ENCODE data around the gene GPR183. TPM values are rescaled to one million over a fixed set of nuclear protein-coding genes. Genes with fewer than 3 reads are reported as not detected.

GPR183 gene
- total RNA-seq, 4 donors from 2014 or later, result 2.3 to 13.7 (median 9.1) TPM

DNA sequence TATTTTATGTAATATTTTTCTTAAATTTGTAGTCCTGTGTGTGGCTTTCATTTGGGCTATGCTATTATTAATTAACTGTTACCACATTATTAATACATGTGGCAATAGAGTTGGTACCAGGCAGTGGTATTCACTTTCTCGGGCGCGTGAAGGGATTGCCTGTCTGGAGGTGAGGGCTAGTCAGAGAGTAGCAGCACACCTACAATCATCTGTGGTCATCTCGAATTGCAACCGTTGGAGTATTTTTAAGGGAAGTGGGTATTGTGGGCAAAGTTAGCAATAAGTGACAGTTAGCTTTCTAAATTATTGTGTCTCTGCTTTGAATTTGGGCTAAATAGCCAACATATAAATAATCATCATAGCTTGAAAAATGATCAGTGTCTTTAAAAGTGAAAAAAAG is 29.0 kb downstream of the GPR183 start:
- DNase-seq (ENCODE audit: low spot score in 2 of 2), result no peak
- whole genome bisulfite sequencing, 2 donors, result 82 to 84% methylated on average over 5 of the region's 5 CpGs
- intact Hi-C loops (cut with DNase I; ENCODE audit: low total_unique reads), result loop anchor here (5.0 kb wide), 1 partner anchor 154 kb away; no protein-coding TSS in a partner anchor
- no peak overlapping the region for H3K4me3 ChIP-seq (ENCODE audit: low read depth, poor library complexity, severe bottlenecking)
- no peak for TF ChIP-seq POLR2A (IDR thresholded peaks at IDR 0.05)
- TF ChIP-seq, protein P1, sequence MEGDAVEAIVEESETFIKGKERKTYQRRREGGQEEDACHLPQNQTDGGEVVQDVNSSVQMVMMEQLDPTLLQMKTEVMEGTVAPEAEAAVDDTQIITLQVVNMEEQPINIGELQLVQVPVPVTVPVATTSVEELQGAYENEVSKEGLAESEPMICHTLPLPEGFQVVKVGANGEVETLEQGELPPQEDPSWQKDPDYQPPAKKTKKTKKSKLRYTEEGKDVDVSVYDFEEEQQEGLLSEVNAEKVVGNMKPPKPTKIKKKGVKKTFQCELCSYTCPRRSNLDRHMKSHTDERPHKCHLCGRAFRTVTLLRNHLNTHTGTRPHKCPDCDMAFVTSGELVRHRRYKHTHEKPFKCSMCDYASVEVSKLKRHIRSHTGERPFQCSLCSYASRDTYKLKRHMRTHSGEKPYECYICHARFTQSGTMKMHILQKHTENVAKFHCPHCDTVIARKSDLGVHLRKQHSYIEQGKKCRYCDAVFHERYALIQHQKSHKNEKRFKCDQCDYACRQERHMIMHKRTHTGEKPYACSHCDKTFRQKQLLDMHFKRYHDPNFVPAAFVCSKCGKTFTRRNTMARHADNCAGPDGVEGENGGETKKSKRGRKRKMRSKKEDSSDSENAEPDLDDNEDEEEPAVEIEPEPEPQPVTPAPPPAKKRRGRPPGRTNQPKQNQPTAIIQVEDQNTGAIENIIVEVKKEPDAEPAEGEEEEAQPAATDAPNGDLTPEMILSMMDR (IDR thresholded peaks at IDR 0.05), result no peak

DNA sequence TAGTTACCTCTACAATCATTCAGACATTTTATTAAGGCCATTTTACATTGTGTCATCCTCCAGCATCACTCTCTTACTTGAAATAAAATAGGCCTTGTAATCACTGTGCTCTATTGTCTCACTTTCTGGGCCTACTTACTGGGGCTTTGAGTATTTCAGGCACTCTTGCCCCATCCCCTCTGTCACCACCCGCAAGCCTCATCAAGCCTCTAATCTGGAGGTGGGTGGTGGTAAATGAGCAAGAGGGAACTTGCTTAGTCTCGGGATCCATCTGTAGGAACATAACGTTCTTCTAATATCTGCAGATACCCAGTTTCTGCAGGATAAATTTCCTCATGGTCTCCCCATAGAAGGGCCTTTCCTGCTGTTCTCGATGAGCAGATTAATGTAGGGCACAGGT is 29.6 kb downstream of the GPR183 start:
- intact Hi-C loops (cut with DNase I; ENCODE audit: low total_unique reads), result loop anchor here (5.0 kb wide), 1 partner anchor 155 kb away; no protein-coding TSS in a partner anchor

DNA sequence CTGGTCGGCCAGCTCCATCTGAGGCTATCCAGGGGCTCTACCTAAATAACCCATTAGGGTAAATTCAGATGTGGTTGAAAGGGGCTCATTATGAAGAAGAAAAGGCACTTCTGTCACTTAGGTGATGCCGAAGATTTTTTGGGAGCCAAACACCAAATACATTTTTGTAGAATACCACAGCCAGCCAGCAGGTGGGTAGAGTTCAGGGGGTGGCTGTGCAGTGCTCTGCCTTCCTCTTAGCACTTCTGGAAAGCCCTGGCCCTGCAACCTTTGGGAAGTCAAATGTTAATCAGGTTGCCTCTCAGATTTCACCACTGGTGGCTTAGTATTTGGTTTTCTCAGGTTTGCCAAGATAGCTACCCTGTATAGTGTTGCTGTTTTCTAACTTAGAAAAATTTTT is 30.5 kb downstream of the GPR183 start:
- intact Hi-C loops (cut with DNase I; ENCODE audit: low total_unique reads), result loop anchor here (5.0 kb wide), 1 partner anchor 156 kb away; no protein-coding TSS in a partner anchor
- TF ChIP-seq POLR2A (IDR thresholded peaks at IDR 0.05), result no peak
- TF ChIP-seq, protein P1 (IDR thresholded peaks at IDR 0.05), result no peak
- 94% methylated on average over 2 of the region's 2 CpGs for WGBS, 2 donors
- no peak overlapping the region for H3K4me3 ChIP-seq (ENCODE audit: low read depth, poor library complexity, severe bottlenecking)
- DNase-seq (ENCODE audit: low spot score in 2 of 2), result no peak

More for the DNA sequence above, 29.6 kb downstream of the GPR183 start:
- 74 to 79% methylated on average over 4 of the region's 4 CpGs for WGBS, 2 donors
- no peak for DNase-seq (ENCODE audit: low spot score in 2 of 2)
- TF ChIP-seq, protein P1 (IDR thresholded peaks at IDR 0.05), result no peak
- TF ChIP-seq POLR2A (IDR thresholded peaks at IDR 0.05), result no peak
- no peak overlapping the region for H3K4me3 ChIP-seq (ENCODE audit: low read depth, poor library complexity, severe bottlenecking)

DNA sequence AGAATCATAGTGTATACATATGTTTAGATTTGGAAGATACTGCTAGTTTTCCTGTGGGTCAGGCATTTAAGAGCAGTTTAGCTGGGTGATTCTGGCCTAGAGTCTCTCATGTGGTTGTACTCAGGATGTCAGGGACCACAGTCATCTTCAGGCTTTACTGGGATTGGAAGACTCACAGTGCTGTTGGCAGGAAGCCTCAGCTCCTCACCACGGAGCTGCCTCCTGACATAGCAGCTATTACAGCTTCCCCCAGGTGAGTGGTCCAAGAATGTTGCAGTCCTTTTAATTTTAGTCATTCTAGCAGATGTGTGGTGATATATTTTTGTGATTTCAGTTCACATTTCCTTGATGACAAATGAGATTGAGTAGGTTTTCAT is 32.1 kb downstream of the GPR183 start:
- TF ChIP-seq POLR2A (IDR thresholded peaks at IDR 0.05), result no peak
- TF ChIP-seq, protein P1 (IDR thresholded peaks at IDR 0.05), result no peak
- H3K4me3 ChIP-seq (ENCODE audit: low read depth, poor library complexity, severe bottlenecking), result no peak overlapping the region
- WGBS, 2 donors, result 17 to 31% methylated on average over 1 of the region's 1 CpG
- DNase-seq (ENCODE audit: low spot score in 2 of 2), result no peak
- intact Hi-C loops (cut with DNase I; ENCODE audit: low total_unique reads), result loop anchor here (5.0 kb wide), 1 partner anchor 157 kb away; no protein-coding TSS in a partner anchor

DNA sequence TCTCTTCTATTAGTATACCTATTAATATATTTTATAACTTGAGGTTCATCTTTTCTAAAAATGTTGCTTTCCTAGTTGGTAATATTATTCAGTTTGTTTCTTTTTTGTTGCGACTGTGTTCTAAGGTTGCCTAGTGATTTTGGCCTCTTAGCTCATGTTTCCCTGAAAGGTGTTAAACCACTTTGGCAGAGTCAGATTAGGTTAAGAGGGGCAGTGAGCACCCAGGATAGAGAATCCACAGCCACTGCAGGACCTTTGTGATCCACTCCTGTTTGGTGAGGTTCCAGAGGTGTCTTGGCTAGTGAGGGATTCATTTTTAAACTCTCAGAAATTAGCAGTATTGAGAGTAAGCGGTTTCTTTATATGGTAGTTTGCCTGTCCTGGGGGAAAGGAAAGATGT is 34.1 kb downstream of the GPR183 start:
- no peak for DNase-seq (ENCODE audit: low spot score in 2 of 2)
- intact Hi-C loops (cut with DNase I; ENCODE audit: low total_unique reads), result no loop called here
- 94 to 96% methylated on average over 2 of the region's 2 CpGs for WGBS, 2 donors
- TF ChIP-seq POLR2A (IDR thresholded peaks at IDR 0.05), result no peak
- TF ChIP-seq, protein P1 (IDR thresholded peaks at IDR 0.05), result no peak
- no peak overlapping the region for H3K4me3 ChIP-seq (ENCODE audit: low read depth, poor library complexity, severe bottlenecking)

DNA sequence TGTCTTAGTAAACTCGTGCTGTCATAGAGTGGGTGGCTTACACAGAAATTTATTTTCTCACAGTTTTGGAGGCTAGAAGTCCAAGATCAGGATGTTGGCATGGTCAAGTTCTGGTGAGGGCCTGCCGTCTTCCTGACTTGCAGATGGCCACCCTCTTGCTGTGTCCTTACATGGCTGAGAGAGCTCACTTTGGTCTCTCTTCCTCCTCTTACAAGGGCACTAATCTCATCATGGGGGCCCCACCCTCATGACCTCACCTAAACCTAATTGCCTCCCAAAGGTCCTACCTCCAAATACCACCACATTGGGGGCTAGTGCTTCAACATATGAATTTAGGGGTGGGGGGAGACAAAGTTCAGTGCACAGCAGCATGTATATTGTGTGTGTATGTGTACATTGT is 34.7 kb downstream of the GPR183 start:
- WGBS, 2 donors, result 94 to 98% methylated on average over 2 of the region's 2 CpGs
- no peak for DNase-seq (ENCODE audit: low spot score in 2 of 2)
- no peak overlapping the region for H3K4me3 ChIP-seq (ENCODE audit: low read depth, poor library complexity, severe bottlenecking)
- TF ChIP-seq, protein P1 (IDR thresholded peaks at IDR 0.05), result no peak
- no peak for TF ChIP-seq POLR2A (IDR thresholded peaks at IDR 0.05)
- intact Hi-C loops (cut with DNase I; ENCODE audit: low total_unique reads), result no loop called here
